Lower lobe of right lung (tissue), 2 donors: Measurements from ENCODE around the gene MFGE8. TPM values are rescaled to one million over a fixed set of nuclear protein-coding genes. Genes with fewer than 3 reads are reported as not detected.

Experiments
- ATAC-seq, 2 donors: fragments of 200-7000 bp; cut with Tn5 transposase; one replicate each; pipeline ENCODE4 v1.9.1; 2020 to 2022; ENCODE audit warnings: mild to moderate bottlenecking in 2 of 2, moderate library complexity in 2 of 2
- DNase-seq: peaks from one replicate; pipeline ENCODE4 v3.0.0-alpha.2; 2020
- H3K27ac ChIP-seq: fragments of 200-600 bp; one replicate; pipeline ENCODE4 v1.8.0; 2022
- H3K27me3 ChIP-seq: fragments of 200-600 bp; one replicate; pipeline ENCODE4 v1.8.0; 2022; ENCODE audit warnings: low read depth
- H3K36me3 ChIP-seq: fragments of 200-600 bp; one replicate; pipeline ENCODE4 v1.8.0; 2022; ENCODE audit warnings: mild to moderate bottlenecking
- H3K4me1 ChIP-seq: fragments of 200-600 bp; one replicate; pipeline ENCODE4 v1.8.0; 2022
- H3K4me3 ChIP-seq: fragments of 200-600 bp; one replicate; pipeline ENCODE4 v1.8.0; 2022; ENCODE audit warnings: mild to moderate bottlenecking
- H3K9me3 ChIP-seq: fragments of 200-600 bp; one replicate; pipeline ENCODE4 v1.8.0; 2022
- intact Hi-C: fragments of 100-400 bp; cut with DNase I; formaldehyde crosslinking; loops from one replicate; pipeline ENCODE4 v1.11.0; 2022
- total RNA-seq: library from RNA; stranded (reverse); fragmentation: NEBNext Ultra II Directional; extraction: Animal tissue kit (Norgen Biotek cat#: 25700); gene quantifications from one replicate; pipeline ENCODE4 v1.2.1, GENCODE V29; 2021
- TF ChIP-seq, protein P1 (sequence below): fragments of 200-600 bp; IDR thresholded peaks from one replicate; pipeline ENCODE4 v1.8.0; 2022; ENCODE audit warnings: antibody characterized with exemption, mild to moderate bottlenecking
- donor health status: DM: no; HTN: yes; CAD: no; lungs with severe emphysema.

The MFGE8 gene
- total RNA-seq, 1 donor from 2014 or later, result 125 TPM

- intact Hi-C loops, result no loop called here
- TF ChIP-seq, protein P1, sequence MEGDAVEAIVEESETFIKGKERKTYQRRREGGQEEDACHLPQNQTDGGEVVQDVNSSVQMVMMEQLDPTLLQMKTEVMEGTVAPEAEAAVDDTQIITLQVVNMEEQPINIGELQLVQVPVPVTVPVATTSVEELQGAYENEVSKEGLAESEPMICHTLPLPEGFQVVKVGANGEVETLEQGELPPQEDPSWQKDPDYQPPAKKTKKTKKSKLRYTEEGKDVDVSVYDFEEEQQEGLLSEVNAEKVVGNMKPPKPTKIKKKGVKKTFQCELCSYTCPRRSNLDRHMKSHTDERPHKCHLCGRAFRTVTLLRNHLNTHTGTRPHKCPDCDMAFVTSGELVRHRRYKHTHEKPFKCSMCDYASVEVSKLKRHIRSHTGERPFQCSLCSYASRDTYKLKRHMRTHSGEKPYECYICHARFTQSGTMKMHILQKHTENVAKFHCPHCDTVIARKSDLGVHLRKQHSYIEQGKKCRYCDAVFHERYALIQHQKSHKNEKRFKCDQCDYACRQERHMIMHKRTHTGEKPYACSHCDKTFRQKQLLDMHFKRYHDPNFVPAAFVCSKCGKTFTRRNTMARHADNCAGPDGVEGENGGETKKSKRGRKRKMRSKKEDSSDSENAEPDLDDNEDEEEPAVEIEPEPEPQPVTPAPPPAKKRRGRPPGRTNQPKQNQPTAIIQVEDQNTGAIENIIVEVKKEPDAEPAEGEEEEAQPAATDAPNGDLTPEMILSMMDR, result no peak
- no peak overlapping the region for H3K4me3 ChIP-seq
- no peaks in the 10 kb centered on the region for H3K27me3 ChIP-seq
- DNase-seq, result no peak
- H3K9me3 ChIP-seq, result no peaks in the 10 kb centered on the region
- H3K36me3 ChIP-seq, result no peaks in the 10 kb centered on the region
- no peaks in the 10 kb centered on the region for H3K4me1 ChIP-seq
- H3K27ac ChIP-seq, result no peak overlapping the region
- peak in 1 of 2 donors; percentile 8 for ATAC-seq
Observed at GRCh38 chr15:88865498-88866099, 47.6 kb downstream of the MFGE8 start.

DNA sequence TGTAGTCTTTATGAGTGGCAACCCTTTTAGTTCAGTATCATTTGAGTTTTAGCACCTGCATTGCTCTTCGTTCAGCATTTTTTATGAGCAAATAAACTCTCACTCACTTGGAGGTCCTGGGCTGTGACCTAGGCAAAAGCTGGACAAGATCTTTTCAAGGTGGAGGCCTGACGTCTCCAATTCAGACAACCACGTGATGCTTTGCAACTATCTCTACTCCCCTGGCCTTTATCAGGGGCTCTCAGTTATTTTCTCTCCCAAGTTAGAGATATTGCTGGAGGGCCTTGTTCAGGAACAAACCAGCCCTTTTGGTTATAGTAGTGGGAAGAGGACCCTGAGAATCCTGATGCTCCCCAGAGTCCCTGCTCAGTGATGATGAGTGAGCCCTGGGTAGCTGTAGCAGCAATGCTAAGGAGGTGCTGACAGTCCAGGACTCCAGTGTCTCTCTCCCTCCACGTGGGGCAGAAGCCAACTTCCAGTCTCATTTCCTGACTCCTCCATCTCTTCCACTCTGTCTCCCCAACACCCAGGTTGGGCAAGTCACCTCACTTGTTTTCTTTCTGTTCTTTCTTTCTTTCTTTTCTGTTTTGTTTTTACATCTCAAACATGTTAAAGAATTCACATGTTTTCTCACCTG, 48.2 kb downstream of the MFGE8 start:
- Histone ChIP-seq H3K27me3 (no peaks in the 10 kb centered on the region), H3K4me3 (no peak overlapping the region), H3K9me3 (no peaks in the 10 kb centered on the region), H3K4me1 (no peaks in the 10 kb centered on the region), H3K27ac (no peak overlapping the region), H3K36me3 (no peaks in the 10 kb centered on the region)
- ATAC-seq, result no peak
- no peak for DNase-seq
- intact Hi-C loops, result no loop called here
- TF ChIP-seq, protein P1, result no peak

DNA sequence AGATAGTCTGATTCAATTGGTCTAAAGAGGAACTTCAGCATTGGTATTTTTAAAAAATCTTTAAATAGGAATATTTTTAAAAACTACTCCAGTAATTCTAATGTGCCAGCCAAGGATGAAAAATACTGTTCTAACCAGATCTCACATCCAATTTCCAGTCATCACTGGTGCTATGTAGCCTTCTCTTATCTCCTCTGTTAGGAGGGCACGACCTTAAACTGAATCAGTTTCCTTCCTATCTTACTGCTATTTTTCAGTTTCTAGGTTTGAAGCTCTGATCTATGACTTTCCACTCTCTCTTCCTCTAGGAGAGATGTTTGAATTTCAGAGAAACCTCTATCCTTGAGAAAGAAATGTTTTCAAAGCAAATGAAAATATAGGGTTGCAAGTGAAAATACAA, 49.8 kb downstream of the MFGE8 start:
- intact Hi-C loops, result no loop called here
- Histone ChIP-seq H3K9me3 (no peaks in the 10 kb centered on the region), H3K27me3 (no peaks in the 10 kb centered on the region), H3K4me1 (no peaks in the 10 kb centered on the region), H3K27ac (no peak overlapping the region), H3K36me3 (no peaks in the 10 kb centered on the region), H3K4me3 (no peak overlapping the region)
- no peak for ATAC-seq
- no peak for DNase-seq
- TF ChIP-seq, protein P1, result no peak

GRCh38 chr15:88860212-88860611, 53.0 kb downstream of the MFGE8 start:
- Histone ChIP-seq H3K9me3 (no peaks in the 10 kb centered on the region), H3K27ac (no peak overlapping the region), H3K27me3 (no peaks in the 10 kb centered on the region), H3K4me3 (no peak overlapping the region), H3K36me3 (no peaks in the 10 kb centered on the region), H3K4me1 (no peaks in the 10 kb centered on the region)
- DNase-seq (no peak), ATAC-seq (no peak)
- intact Hi-C loops, result no loop called here
- TF ChIP-seq, protein P1, result no peak

- H3K9me3 ChIP-seq, result no peaks in the 10 kb centered on the region
- no peaks in the 10 kb centered on the region for H3K4me1 ChIP-seq
- no peaks in the 10 kb centered on the region for H3K27me3 ChIP-seq
- no peak overlapping the region for H3K27ac ChIP-seq
- DNase-seq (no peak), ATAC-seq (no peak)
- no peak overlapping the region for H3K4me3 ChIP-seq
- H3K36me3 ChIP-seq, result no peaks in the 10 kb centered on the region
- TF ChIP-seq, protein P1, result no peak
- intact Hi-C loops, result no loop called here
Observed at GRCh38 chr15:88859550-88859949, 53.6 kb downstream of the MFGE8 start.
